ENCODE data around the gene MOB2. TPM values are rescaled to one million over a fixed set of nuclear protein-coding genes. Genes with fewer than 3 reads are reported as not detected.

The MOB2 gene
- total and polyA plus RNA-seq, 12 donors, result 25.2 to 59.1 (median 45.2) TPM

GRCh38 chr11:1516273-1517067, 29.9 kb upstream of the MOB2 start:
- TF ChIP-seq CTCF (IDR thresholded peaks at IDR 0.05), result no peak

GRCh38 chr11:1515082-1516060, 28.8 kb upstream of the MOB2 start:
- Histone ChIP-seq H3K27ac (no peak overlapping the region), H3K4me1 (peaks cover 28 to 90% (median 71%) of the 10 kb centered on the region in 9 donors), H3K4me3 (peak overlapping the region in 1 of 10 donors; percentile 9), H3K9me3 (no peaks in the 10 kb centered on the region), H3K27me3 (no peaks in the 10 kb centered on the region), H3K36me3 (peaks cover 0 to 8% (median 0%) of the 10 kb centered on the region in 9 donors)
- DNase-seq (peak; percentile 73 to 86), ATAC-seq (peak; percentile 87 to 94 (median 90))
- intact Hi-C loops (cut with DNase I), result loop anchor here in 9 of 10 donors (2.0 to 10.0 kb wide), 9 partner anchors 58 to 313 kb away; partner anchors contain the start of gene TOLLIP (in 4 of the 9)
- peak; percentile 90 to 98 (median 97) for TF ChIP-seq CTCF (IDR thresholded peaks at IDR 0.05)
- 34 to 39% methylated on average over 36 of the region's 36 CpGs for WGBS, 2 donors

More at GRCh38 chr11:1516273-1517067, 29.9 kb upstream of the MOB2 start:
- Histone ChIP-seq H3K27ac (no peak overlapping the region), H3K4me1 (peaks cover 37 to 96% (median 79%) of the 10 kb centered on the region in 9 donors), H3K27me3 (no peaks in the 10 kb centered on the region), H3K9me3 (no peaks in the 10 kb centered on the region), H3K4me3 (no peak overlapping the region), H3K36me3 (peaks cover 0 to 1% (median 0%) of the 10 kb centered on the region in 9 donors)
- intact Hi-C loops (cut with DNase I), result loop anchor here in 9 of 10 donors (5.0 to 10.0 kb wide), 8 partner anchors 59 to 314 kb away; partner anchors contain the start of gene TOLLIP (in 4 of the 9)
- DNase-seq (no peak), ATAC-seq (no peak)
- 83 to 86% methylated on average over 19 of the region's 19 CpGs for WGBS, 2 donors

GRCh38 chr11:1514336-1515061, 27.9 kb upstream of the MOB2 start:
- no peak overlapping the region for H3K27ac ChIP-seq
- peaks cover 0 to 8% (median 0%) of the 10 kb centered on the region in 9 donors for H3K36me3 ChIP-seq
- DNase-seq (no peak), ATAC-seq (peak in 6 of 8 donors; percentile 31 to 70 (median 44))
- H3K4me3 ChIP-seq, result no peak overlapping the region
- intact Hi-C loops (cut with DNase I), result loop anchor here (2.0 to 10.0 kb wide), 9 partner anchors 57 to 312 kb away; partner anchors contain the start of gene TOLLIP (in 4 of the 10)
- H3K9me3 ChIP-seq, result no peaks in the 10 kb centered on the region
- H3K4me1 ChIP-seq, result peaks cover 26 to 85% (median 66%) of the 10 kb centered on the region in 9 donors
- WGBS, 2 donors, result 71 to 73% methylated on average over 31 of the region's 31 CpGs
- no peaks in the 10 kb centered on the region for H3K27me3 ChIP-seq
- TF ChIP-seq CTCF (IDR thresholded peaks at IDR 0.05), result no peak

Data from heart right ventricle (tissue), 16 donors.